ENCODE results near the gene WARS2.

The WARS2 gene

DNA sequence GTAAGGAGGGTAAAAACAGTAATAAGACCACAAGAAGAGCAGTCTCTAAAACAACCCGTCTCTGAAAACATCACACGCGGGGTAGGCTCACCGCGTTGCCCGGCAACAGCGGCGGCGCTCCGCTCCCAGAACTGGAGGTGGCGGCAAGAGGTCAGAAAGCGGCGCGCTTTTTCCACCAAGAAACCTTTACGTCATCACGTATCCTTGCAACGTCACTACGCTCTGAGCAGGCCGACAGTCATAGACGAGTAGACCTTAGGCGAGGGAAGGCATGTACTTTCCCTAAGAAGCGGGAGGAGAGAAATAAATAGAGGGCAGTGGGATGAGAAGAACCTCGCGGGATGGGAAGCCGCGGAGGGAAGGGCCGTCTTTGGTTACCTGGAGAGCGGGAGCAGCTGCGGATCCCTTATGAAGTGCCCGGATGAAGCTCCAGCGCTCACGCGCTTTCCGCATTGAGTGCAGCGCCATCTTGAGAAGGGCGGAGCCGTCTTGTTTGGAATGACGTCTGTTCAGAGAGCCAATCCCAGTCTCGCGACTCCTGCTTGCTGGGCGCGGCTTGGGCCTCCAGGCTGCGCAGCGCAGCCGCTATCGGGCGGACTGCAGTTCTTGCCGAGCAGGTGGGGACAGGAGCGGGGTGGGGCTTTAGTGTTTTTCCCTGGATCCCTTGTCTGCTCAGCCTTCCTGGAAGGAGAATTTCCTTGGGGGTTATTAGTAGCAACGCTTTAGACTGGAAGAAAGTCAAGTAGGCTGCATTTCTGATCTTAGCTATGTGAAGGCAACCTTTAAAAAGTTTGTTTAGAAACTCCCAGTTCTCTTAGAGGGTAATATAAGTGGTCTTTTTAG is at the start of gene WARS2:
TSS of gene WARS2 (minus strand) at position 477 of the 843 bp plus-strand sequence. CDS start at position 468, 9 bp downstream.
- DNase-seq (ENCODE audit: low spot score), result peak; percentile 91
- TF ChIP-seq, protein P1, sequence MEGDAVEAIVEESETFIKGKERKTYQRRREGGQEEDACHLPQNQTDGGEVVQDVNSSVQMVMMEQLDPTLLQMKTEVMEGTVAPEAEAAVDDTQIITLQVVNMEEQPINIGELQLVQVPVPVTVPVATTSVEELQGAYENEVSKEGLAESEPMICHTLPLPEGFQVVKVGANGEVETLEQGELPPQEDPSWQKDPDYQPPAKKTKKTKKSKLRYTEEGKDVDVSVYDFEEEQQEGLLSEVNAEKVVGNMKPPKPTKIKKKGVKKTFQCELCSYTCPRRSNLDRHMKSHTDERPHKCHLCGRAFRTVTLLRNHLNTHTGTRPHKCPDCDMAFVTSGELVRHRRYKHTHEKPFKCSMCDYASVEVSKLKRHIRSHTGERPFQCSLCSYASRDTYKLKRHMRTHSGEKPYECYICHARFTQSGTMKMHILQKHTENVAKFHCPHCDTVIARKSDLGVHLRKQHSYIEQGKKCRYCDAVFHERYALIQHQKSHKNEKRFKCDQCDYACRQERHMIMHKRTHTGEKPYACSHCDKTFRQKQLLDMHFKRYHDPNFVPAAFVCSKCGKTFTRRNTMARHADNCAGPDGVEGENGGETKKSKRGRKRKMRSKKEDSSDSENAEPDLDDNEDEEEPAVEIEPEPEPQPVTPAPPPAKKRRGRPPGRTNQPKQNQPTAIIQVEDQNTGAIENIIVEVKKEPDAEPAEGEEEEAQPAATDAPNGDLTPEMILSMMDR (IDR thresholded peaks at IDR 0.05; ENCODE audit: borderline replicate concordance, control extremely low read depth, extremely low read depth, insufficient read depth, missing control alignments), result peak; percentile 15

DNA sequence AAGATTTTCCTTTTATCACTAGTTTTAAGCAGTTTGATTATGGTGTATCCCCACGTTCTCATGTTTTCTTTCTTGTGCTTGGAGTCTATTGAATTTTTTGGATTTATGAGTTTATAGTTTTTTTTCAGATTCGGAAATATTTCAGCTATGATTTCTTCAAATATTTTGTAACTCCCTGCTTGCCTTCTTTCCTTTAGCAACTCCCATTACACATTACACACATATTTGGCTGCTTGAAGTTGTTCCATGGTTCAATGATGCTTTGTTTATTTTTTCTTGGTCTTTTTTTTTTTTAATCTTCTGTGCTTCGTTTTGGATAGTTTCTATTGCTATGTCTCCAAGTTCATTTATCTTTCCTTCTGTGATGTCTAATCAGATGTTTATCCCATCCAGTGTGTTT is 48.5 kb upstream of the WARS2 start:
- no peak for DNase-seq (ENCODE audit: low spot score)
- TF ChIP-seq, protein P1 (IDR thresholded peaks at IDR 0.05; ENCODE audit: borderline replicate concordance, control extremely low read depth, extremely low read depth, insufficient read depth, missing control alignments), result no peak
- in situ Hi-C loops (cut with MboI; ENCODE audit: low sequenced_read_pairs, unreplicated experiment), result no loop called here

More for the DNA sequence above, at the start of gene WARS2:
- in situ Hi-C loops (cut with MboI; ENCODE audit: low sequenced_read_pairs, unreplicated experiment), result no loop called here

DNA sequence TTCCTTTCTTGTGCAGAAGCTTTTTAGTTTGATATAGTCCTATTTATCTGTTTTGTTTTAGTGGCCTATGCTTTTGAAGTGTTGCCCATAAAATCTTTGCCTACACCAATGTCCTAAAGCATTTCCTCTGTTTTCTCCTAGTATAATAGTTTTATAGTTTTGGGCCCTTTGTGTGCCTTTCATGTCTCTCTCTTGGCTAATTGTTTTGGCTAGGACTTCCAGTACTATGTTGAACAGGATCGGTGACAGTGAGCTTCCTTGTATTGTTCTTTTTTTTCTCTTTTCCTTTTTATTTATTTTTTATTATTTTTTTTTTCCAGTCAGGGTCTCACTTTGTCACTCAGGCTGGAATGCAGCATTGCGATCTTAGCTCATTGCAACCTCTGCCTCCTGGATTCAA is 47.0 kb upstream of the WARS2 start:
- DNase-seq (ENCODE audit: low spot score), result no peak
- in situ Hi-C loops (cut with MboI; ENCODE audit: low sequenced_read_pairs, unreplicated experiment), result no loop called here

DNA sequence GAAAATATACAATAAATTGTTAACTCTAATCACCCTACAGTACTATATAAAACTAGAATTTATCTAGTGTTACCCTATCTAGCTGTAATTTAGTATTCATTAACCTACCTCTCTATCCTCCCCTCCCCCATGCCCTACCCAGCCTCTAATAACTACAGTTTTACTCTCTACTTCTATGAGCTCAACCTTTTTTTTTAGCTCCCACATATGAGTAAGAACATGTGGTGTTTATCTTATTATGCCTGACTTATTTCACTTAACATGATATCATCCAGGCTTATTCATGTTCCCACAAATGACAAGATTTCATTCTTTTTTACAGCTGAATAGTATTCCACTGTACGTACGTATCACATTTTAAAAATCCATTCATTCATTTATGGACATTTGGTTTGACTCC is 46.0 kb upstream of the WARS2 start:
- in situ Hi-C loops (cut with MboI; ENCODE audit: low sequenced_read_pairs, unreplicated experiment), result no loop called here
- DNase-seq (ENCODE audit: low spot score), result no peak
- TF ChIP-seq, protein P1 (IDR thresholded peaks at IDR 0.05; ENCODE audit: borderline replicate concordance, control extremely low read depth, extremely low read depth, insufficient read depth, missing control alignments), result no peak

More for the DNA sequence above, 47.0 kb upstream of the WARS2 start:
- TF ChIP-seq, protein P1 (IDR thresholded peaks at IDR 0.05; ENCODE audit: borderline replicate concordance, control extremely low read depth, extremely low read depth, insufficient read depth, missing control alignments), result no peak

DNA sequence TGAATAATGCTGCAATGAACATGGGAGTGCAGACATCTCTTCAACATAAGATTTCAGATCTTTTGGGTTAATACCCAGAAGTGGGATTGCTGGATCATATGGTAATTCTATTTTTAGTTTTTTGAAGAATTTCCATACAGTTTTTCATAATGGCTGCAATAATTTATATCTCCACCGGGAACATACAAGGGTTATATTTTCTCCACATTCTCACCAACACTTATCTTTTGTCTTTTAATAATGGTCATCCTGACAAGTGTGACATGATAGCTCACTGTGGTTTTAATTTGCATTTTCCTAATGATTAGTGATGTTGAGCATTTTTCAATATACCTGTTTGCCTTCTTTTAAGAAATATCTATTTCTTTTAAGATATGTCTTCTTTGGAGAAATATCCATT is 44.5 kb upstream of the WARS2 start:
- DNase-seq (ENCODE audit: low spot score), result no peak
- TF ChIP-seq, protein P1 (IDR thresholded peaks at IDR 0.05; ENCODE audit: borderline replicate concordance, control extremely low read depth, extremely low read depth, insufficient read depth, missing control alignments), result no peak
- in situ Hi-C loops (cut with MboI; ENCODE audit: low sequenced_read_pairs, unreplicated experiment), result no loop called here

DNA sequence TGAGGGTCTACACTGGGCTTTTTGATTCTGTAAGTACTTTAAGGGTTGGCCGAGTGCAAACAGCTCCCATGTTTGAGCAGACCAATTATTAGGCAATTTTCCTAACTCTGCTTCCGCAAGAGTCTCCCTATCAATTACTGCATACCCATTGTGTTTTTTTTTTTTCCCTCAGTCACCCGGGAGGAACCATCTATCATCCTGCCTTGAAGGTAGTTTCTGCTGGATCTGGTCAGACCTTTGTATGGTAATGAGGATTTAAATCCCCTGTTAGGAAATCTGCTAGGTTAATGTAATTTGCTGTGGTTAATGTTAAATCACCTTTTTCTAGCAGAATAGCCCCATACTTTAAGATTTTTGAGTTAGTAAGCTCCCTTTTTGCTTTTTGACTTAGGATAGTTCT is 40.8 kb upstream of the WARS2 start:
- TF ChIP-seq, protein P1 (IDR thresholded peaks at IDR 0.05; ENCODE audit: borderline replicate concordance, control extremely low read depth, extremely low read depth, insufficient read depth, missing control alignments), result no peak
- no peak for DNase-seq (ENCODE audit: low spot score)
- in situ Hi-C loops (cut with MboI; ENCODE audit: low sequenced_read_pairs, unreplicated experiment), result no loop called here

Data from GM13976 (cell line).